C4-2B (cell line): ENCODE results near the gene ID1.

ENCODE experiments used
- ZFX ChIP-seq: fragments of 450-650 bp; IDR thresholded peaks from 2 replicates; pipeline ENCODE4 v1.6.1; 2017
- TF ChIP-seq, protein P1 (sequence below): fragments of 450-650 bp; conservative IDR thresholded peaks from 2 replicates; pipeline ENCODE4 v1.5.1; 2017; ENCODE audit warnings: mild to moderate bottlenecking

DNA sequence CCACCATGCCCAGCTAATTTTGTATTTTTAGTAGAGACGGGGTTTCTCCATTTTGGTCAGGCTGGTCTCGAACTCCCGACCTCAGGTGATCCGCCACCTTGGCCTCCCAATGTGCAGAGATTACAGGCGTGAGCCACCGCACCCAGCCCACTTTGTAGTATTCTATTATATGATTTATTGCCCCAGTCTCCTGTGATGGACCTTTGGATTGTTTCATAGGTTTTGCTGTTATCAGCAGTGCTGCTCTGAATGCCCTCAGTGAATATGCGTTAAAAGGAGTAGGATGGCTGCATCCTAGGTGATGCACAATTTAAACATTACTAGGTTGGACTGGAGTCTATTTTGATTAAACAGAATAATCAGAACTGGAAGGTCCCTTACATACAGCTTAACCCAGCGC lies 10.3 kb downstream of the ID1 start:
- TF ChIP-seq, protein P1, sequence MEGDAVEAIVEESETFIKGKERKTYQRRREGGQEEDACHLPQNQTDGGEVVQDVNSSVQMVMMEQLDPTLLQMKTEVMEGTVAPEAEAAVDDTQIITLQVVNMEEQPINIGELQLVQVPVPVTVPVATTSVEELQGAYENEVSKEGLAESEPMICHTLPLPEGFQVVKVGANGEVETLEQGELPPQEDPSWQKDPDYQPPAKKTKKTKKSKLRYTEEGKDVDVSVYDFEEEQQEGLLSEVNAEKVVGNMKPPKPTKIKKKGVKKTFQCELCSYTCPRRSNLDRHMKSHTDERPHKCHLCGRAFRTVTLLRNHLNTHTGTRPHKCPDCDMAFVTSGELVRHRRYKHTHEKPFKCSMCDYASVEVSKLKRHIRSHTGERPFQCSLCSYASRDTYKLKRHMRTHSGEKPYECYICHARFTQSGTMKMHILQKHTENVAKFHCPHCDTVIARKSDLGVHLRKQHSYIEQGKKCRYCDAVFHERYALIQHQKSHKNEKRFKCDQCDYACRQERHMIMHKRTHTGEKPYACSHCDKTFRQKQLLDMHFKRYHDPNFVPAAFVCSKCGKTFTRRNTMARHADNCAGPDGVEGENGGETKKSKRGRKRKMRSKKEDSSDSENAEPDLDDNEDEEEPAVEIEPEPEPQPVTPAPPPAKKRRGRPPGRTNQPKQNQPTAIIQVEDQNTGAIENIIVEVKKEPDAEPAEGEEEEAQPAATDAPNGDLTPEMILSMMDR = no peak
- no peak for TF ChIP-seq ZFX
